ENCODE measurements around the gene UGT1A8.
"Not testable (repeated sequence)": the region's sequence is repeated elsewhere in the genome, so short reads cannot be mapped to it uniquely, and the experiment has no call there.

UGT1A8 gene

DNA sequence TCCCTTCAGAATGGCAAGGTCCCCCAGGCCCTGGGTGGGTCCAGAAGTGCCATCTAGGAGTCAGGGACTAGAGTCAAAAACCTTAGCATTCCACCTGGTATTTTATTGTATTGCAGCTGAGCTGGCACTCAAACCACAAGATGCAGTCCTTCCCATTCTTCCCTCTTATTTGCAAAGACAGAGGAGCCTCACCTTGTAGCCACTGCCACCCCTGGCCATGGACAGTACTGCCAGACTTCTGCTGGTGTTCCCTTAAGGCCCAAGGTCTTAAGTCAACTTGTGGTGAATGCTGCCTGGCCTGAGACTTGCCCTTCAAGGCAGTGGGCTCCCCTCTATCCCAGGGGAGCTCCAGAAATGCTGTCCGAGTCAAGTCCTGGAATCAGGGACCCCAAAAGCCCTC lies 25.7 kb downstream of the UGT1A8 start:
- TF ChIP-seq, protein P1, sequence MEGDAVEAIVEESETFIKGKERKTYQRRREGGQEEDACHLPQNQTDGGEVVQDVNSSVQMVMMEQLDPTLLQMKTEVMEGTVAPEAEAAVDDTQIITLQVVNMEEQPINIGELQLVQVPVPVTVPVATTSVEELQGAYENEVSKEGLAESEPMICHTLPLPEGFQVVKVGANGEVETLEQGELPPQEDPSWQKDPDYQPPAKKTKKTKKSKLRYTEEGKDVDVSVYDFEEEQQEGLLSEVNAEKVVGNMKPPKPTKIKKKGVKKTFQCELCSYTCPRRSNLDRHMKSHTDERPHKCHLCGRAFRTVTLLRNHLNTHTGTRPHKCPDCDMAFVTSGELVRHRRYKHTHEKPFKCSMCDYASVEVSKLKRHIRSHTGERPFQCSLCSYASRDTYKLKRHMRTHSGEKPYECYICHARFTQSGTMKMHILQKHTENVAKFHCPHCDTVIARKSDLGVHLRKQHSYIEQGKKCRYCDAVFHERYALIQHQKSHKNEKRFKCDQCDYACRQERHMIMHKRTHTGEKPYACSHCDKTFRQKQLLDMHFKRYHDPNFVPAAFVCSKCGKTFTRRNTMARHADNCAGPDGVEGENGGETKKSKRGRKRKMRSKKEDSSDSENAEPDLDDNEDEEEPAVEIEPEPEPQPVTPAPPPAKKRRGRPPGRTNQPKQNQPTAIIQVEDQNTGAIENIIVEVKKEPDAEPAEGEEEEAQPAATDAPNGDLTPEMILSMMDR (IDR thresholded peaks at IDR 0.05; ENCODE audit: low read depth, low read length): no peak
- H3K4me3 ChIP-seq (ENCODE audit: low read depth, low read length): no peak overlapping the region

DNA sequence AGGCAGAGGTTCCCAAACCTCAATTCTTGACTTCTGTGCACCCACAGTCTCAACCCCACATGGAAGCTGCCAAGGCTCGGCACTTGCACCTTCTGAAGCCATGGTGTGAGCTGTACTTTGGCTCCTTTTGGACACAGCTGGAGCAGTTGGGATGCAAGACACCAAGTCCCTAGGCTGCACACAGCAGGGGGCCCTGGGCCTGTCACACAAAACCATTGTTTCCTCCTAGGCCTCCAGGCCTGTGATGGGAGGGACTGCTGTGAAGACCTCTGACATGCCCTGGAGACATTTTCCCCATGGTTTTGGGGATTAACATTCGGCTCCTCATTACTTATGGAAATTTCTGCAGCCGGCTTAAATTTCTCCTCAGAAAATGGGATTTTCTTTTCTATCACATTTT lies 28.6 kb downstream of the UGT1A8 start:
- not testable (repeated sequence) for H3K4me3 ChIP-seq (ENCODE audit: low read depth, low read length)

- TF ChIP-seq, protein P1 (IDR thresholded peaks at IDR 0.05; ENCODE audit: low read depth, low read length): no peak
- H3K4me3 ChIP-seq (ENCODE audit: low read depth, low read length): no peak overlapping the region
Observed at GRCh38 chr2:233650981-233651380, 33.5 kb downstream of the UGT1A8 start.

GRCh38 chr2:233651430-233651829 lies 34.0 kb downstream of the UGT1A8 start:
- TF ChIP-seq, protein P1 (IDR thresholded peaks at IDR 0.05; ENCODE audit: low read depth, low read length): no peak
- H3K4me3 ChIP-seq (ENCODE audit: low read depth, low read length): no peak overlapping the region

DNA sequence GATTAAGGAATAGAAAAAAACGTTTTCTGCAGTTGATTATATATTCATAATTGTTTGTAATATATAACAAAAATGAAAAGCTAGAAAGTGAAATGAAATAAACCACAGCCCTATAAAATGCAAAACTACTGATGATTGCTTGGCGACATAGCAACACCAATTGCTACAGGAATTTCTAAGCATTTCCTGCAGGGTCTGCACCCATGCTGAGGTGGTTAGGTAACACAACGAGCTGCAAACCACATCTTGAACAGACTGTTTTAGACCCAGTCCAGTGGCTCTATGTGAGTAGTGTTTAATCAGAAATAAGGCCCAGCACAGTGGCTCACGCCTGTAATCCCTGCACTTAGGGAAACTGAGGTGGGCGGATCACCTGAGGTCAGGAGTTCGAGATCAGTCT lies 37.1 kb downstream of the UGT1A8 start:
- TF ChIP-seq, protein P1 (IDR thresholded peaks at IDR 0.05; ENCODE audit: low read depth, low read length): no peak
- no peak overlapping the region for H3K4me3 ChIP-seq (ENCODE audit: low read depth, low read length)

GRCh38 chr2:233655043-233655442 lies 37.6 kb downstream of the UGT1A8 start:
- TF ChIP-seq, protein P1 (IDR thresholded peaks at IDR 0.05; ENCODE audit: low read depth, low read length): no peak
- H3K4me3 ChIP-seq (ENCODE audit: low read depth, low read length): no peak overlapping the region

DNA sequence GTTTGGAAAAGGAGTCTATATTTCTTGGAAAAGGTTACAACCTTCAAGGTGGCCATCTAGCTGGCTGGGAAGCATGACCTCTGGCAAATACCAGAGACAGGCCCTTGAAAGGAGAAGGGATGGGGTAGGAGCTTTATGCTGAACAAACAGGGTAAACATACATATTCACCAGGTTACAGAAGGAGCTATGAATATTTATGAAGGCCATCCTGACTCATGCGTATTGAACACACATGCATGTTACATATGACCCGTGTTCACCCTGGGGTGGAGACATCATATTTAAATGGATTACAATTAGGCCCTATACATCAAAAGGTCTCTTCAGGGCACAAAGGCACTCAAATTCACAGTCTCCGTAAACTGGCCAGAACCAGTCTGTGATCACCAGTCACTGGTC lies 38.5 kb downstream of the UGT1A8 start:
- not testable (repeated sequence) for H3K4me3 ChIP-seq (ENCODE audit: low read depth, low read length)

DNA sequence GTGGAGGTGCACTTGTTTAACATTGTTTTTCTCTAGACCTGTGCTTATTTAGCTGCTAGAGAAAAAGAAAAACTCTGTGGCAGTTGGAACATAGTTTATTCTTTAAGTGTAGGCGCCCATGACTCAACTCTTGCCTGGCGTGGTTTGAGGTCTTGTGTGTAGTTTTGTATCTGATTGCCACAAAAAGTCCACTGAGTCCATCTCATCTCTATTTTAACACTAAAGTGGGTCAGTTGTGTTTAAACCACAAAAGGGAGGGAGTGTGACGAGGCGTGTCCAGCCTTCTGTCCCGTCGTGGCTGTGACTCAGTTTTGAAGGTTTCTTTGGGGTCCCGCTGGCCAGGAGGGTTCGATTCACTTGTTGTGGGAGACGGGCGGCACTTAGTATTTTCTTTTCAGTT lies 39.0 kb downstream of the UGT1A8 start:
- TF ChIP-seq, protein P1 (IDR thresholded peaks at IDR 0.05; ENCODE audit: low read depth, low read length): no peak
- no peak overlapping the region for H3K4me3 ChIP-seq (ENCODE audit: low read depth, low read length)
